ENCODE measurements around the gene NOX5.

Gene NOX5

GRCh38 chr15:69002783-69003182 lies 11.7 kb upstream of the NOX5 start:
- H3K36me3 ChIP-seq (ENCODE audit: control insufficient read depth, insufficient read depth, low read length): no peaks in the 10 kb centered on the region

DNA sequence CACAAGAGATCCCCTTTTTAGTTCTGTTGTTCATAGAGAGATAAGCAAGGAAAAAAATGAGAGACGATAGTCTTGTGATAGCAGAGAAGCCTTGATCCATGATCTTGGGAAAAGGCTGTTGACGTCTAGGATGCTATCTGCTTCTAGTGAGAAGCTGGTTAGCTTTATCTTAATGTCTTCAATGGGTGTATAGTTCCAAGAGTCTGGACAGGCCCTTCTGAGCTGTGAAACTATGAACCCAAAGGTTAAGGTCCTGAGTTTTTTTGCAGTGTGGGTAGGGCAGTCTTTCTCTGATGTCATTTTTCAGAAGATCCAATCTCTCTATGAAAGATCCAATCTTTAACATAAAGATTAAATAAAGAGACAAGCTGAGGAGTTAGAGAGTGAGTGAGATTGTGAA lies 10.5 kb upstream of the NOX5 start:
- Histone ChIP-seq H3K4me1 (ENCODE audit: control insufficient read depth, insufficient read depth, low read length, poor library complexity, severe bottlenecking) (peaks cover 14% of the 10 kb centered on the region), H3K4me3 (ENCODE audit: extremely low read depth, insufficient read depth, low read length, poor library complexity, severe bottlenecking) (no peak overlapping the region), H3K9me3 (ENCODE audit: control insufficient read depth, low read length) (peaks cover 4% of the 10 kb centered on the region), H3K36me3 (ENCODE audit: control insufficient read depth, insufficient read depth, low read length) (no peaks in the 10 kb centered on the region), H3K27ac (ENCODE audit: low read depth, low read length, severe bottlenecking) (no peak overlapping the region)
- 85% methylated on average over 2 of the region's 2 CpGs; no CpG with 5 or more reads in 1 of the 2 experiments for WGBS, 2 experiments (ENCODE audit: insufficient coverage in 2 of 2)

More at GRCh38 chr15:69002783-69003182, 11.7 kb upstream of the NOX5 start:
- WGBS, 2 experiments (ENCODE audit: insufficient coverage in 2 of 2): 89 to 95% methylated on average over 1 to 4 of the region's 4 CpGs
- H3K9me3 ChIP-seq (ENCODE audit: control insufficient read depth, low read length): no peaks in the 10 kb centered on the region
- peaks cover 14% of the 10 kb centered on the region for H3K4me1 ChIP-seq (ENCODE audit: control insufficient read depth, insufficient read depth, low read length, poor library complexity, severe bottlenecking)
- no peak overlapping the region for H3K4me3 ChIP-seq (ENCODE audit: extremely low read depth, insufficient read depth, low read length, poor library complexity, severe bottlenecking)
- no peak overlapping the region for H3K27ac ChIP-seq (ENCODE audit: low read depth, low read length, severe bottlenecking)

DNA sequence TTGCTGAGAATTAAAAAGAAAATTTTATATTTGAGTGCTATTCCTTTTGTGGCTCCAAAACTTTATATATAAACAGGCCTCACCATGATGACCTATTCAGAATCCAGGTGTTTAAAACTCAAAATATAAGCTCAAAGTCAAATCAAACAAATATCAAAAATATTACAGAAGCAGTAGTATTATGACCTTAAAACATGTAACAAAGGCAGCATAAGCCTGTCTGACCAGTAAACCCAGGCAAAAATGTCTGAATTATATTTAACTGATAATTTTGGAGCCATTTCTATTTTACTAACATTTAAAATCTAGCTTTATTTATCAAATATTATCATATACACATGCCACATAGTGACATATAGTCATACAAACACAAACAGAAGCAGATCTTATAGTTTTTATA lies 6.4 kb upstream of the NOX5 start:
- H3K36me3 ChIP-seq (ENCODE audit: control insufficient read depth, insufficient read depth, low read length): no peaks in the 10 kb centered on the region
- no peaks in the 10 kb centered on the region for H3K4me1 ChIP-seq (ENCODE audit: control insufficient read depth, insufficient read depth, low read length, poor library complexity, severe bottlenecking)
- peaks cover 4% of the 10 kb centered on the region for H3K9me3 ChIP-seq (ENCODE audit: control insufficient read depth, low read length)
- H3K4me3 ChIP-seq (ENCODE audit: extremely low read depth, insufficient read depth, low read length, poor library complexity, severe bottlenecking): no peak overlapping the region
- no peak overlapping the region for H3K27ac ChIP-seq (ENCODE audit: low read depth, low read length, severe bottlenecking)

GRCh38 chr15:69009341-69009740 lies 5.2 kb upstream of the NOX5 start:
- WGBS, 2 experiments (ENCODE audit: insufficient coverage in 2 of 2): 90 to 91% methylated on average over 3 to 4 of the region's 5 CpGs
- H3K27ac ChIP-seq (ENCODE audit: low read depth, low read length, severe bottlenecking): no peak overlapping the region
- H3K9me3 ChIP-seq (ENCODE audit: control insufficient read depth, low read length): peaks cover 4% of the 10 kb centered on the region
- H3K4me1 ChIP-seq (ENCODE audit: control insufficient read depth, insufficient read depth, low read length, poor library complexity, severe bottlenecking): no peaks in the 10 kb centered on the region
- H3K4me3 ChIP-seq (ENCODE audit: extremely low read depth, insufficient read depth, low read length, poor library complexity, severe bottlenecking): no peak overlapping the region
- no peaks in the 10 kb centered on the region for H3K36me3 ChIP-seq (ENCODE audit: control insufficient read depth, insufficient read depth, low read length)

DNA sequence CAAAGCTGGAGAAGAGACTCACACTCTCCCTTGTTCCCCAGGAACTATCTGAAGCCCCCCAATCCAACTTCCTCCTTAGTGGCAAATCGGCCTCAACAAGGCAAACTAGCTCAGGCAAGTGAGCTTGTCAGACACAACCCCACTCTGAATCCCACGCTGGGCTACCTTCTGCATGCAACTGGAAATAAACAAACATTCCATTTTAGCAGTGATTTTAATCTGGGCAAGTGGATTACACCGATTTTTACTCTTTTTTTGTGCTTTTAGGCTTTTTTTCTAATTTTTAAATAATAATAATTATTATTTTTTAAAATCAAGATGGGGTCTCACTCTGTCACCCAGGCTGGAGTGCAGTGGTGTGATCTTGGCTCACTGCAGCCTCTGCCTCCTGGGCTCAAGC lies 2.9 kb upstream of the NOX5 start:
- peaks cover 4% of the 10 kb centered on the region for H3K9me3 ChIP-seq (ENCODE audit: control insufficient read depth, low read length)
- WGBS, 2 experiments (ENCODE audit: insufficient coverage in 2 of 2): 84 to 100% methylated on average over 1 to 2 of the region's 3 CpGs
- H3K27ac ChIP-seq (ENCODE audit: low read depth, low read length, severe bottlenecking): no peak overlapping the region
- no peaks in the 10 kb centered on the region for H3K4me1 ChIP-seq (ENCODE audit: control insufficient read depth, insufficient read depth, low read length, poor library complexity, severe bottlenecking)
- H3K4me3 ChIP-seq (ENCODE audit: extremely low read depth, insufficient read depth, low read length, poor library complexity, severe bottlenecking): no peak overlapping the region
- H3K36me3 ChIP-seq (ENCODE audit: control insufficient read depth, insufficient read depth, low read length): no peaks in the 10 kb centered on the region

DNA sequence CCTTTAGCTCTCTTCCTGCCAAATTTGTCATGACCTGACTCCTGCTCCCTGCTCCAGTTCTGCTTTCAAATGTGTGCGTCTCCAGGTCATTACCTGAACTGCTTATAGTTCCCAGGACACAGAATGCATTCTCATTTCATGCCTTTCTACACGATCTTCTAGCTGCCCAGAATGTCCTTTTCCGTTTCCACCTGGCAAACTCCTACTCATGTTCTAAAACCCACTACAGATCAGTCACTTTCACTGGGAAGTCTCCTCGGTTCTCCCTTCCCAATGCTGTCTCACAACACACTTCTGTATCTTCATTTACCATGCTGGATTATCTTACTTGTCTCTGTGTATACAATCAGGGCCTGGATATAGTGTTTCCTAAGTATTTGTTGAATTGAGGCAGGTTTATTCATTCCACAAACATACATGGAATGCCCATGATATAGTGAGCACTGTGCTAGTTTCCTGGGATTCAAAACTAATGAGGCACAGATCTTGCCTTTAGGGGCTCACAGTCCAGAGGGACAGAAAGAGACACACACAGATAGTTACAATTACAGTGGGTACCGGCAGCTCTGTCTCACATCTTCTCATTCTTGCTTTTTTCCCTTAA lies 1.6 kb upstream of the NOX5 start:
- no peak overlapping the region for H3K27ac ChIP-seq (ENCODE audit: low read depth, low read length, severe bottlenecking)
- peaks cover 4% of the 10 kb centered on the region for H3K9me3 ChIP-seq (ENCODE audit: control insufficient read depth, low read length)
- no peaks in the 10 kb centered on the region for H3K36me3 ChIP-seq (ENCODE audit: control insufficient read depth, insufficient read depth, low read length)
- 90 to 93% methylated on average over 4 to 5 of the region's 5 CpGs for WGBS, 2 experiments (ENCODE audit: insufficient coverage in 2 of 2)
- H3K4me3 ChIP-seq (ENCODE audit: extremely low read depth, insufficient read depth, low read length, poor library complexity, severe bottlenecking): no peak overlapping the region
- no peaks in the 10 kb centered on the region for H3K4me1 ChIP-seq (ENCODE audit: control insufficient read depth, insufficient read depth, low read length, poor library complexity, severe bottlenecking)

DNA sequence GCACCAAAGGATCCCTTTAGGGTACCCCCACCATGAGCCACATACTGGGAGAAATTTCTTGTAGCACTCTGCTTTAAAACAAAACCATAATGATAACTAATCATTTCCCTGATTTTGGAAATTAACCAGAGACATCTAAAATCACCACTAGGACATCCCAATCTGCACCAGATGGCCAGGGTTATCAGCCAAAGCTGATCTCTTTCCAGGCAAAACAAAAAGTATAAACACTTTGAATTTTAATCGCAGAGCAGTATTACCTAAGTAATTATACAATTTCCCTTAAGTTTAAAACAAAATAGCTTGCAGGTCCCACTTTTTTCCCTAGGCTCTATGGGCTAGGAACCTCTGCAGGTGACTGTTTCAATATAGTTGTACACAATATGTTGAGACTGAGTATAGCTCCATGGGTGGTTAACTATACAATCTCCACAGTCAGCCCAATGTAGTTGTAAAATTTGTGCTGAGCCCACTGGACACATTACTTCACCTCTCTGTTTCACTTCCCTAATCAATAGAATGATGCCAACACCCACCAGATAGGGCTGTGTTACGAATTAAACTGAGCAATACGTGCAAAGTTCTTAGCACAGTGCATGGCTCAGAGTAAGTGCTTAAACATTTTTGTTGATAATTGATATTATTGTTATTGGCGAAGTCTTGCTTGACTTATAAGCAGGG lies 629 bp upstream of the NOX5 start:
- 86% methylated on average over 2 of the region's 4 CpGs; no CpG with 5 or more reads in 1 of the 2 experiments for WGBS, 2 experiments (ENCODE audit: insufficient coverage in 2 of 2)
- Histone ChIP-seq H3K36me3 (ENCODE audit: control insufficient read depth, insufficient read depth, low read length) (no peaks in the 10 kb centered on the region), H3K4me1 (ENCODE audit: control insufficient read depth, insufficient read depth, low read length, poor library complexity, severe bottlenecking) (no peaks in the 10 kb centered on the region), H3K9me3 (ENCODE audit: control insufficient read depth, low read length) (peaks cover under 1% of the 10 kb centered on the region), H3K27ac (ENCODE audit: low read depth, low read length, severe bottlenecking) (no peak overlapping the region), H3K4me3 (ENCODE audit: extremely low read depth, insufficient read depth, low read length, poor library complexity, severe bottlenecking) (no peak overlapping the region)

DNA sequence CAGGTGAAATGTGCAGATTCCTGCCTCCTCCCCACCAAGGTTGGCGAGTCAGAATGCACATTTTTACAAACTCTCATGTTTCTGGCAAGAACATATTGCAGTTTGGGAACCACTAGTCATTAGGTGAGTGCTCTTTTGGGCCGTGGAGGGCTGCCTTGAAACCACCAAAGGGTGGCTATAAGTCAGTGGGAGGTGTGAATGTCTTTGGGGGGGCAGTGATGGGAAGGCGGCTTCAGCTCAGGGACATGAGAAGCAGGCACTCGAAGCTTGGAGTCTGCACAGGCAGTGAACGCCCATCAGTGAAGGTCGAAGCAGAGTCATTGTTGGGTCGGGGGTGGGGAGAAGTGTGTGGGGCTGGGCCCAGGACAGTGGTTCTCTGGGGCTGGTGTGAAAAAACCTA lies 1.1 kb downstream of the NOX5 start:
- Histone ChIP-seq H3K4me3 (ENCODE audit: extremely low read depth, insufficient read depth, low read length, poor library complexity, severe bottlenecking) (no peak overlapping the region), H3K4me1 (ENCODE audit: control insufficient read depth, insufficient read depth, low read length, poor library complexity, severe bottlenecking) (no peaks in the 10 kb centered on the region), H3K9me3 (ENCODE audit: control insufficient read depth, low read length) (no peaks in the 10 kb centered on the region), H3K27ac (ENCODE audit: low read depth, low read length, severe bottlenecking) (no peak overlapping the region), H3K36me3 (ENCODE audit: control insufficient read depth, insufficient read depth, low read length) (no peaks in the 10 kb centered on the region)
- WGBS, 2 experiments (ENCODE audit: insufficient coverage in 2 of 2): 96% methylated on average over 5 to 6 of the region's 7 CpGs

DNA sequence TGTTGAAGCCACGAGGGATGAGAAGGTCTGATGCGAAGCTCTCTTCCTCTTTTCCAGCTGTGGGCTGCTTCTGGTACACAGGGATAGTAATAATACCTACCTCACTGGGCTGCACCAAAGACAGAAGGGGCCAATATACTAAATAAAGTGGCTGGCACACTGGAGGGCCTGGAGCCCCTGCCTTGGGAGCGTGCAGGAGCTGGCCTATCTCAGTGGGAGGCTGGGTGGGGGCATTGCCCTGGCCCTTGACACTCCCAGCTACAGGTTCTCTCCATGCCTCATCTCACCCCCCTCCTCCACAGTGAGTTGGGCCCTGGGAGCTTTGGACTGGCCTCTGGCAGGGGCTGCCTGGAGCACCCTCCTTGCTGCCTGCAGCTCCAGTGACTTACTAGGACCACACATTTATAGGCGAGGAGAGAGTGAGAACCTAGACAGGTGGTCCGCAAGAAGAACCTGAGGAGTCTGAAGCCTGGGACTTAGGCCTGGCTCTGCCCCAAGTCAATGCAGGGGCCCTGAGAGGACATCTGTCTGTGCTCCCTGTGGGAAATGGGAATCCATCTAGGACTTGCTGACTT lies 1.6 kb downstream of the NOX5 start:
- no peak overlapping the region for H3K4me3 ChIP-seq (ENCODE audit: extremely low read depth, insufficient read depth, low read length, poor library complexity, severe bottlenecking)
- no peaks in the 10 kb centered on the region for H3K36me3 ChIP-seq (ENCODE audit: control insufficient read depth, insufficient read depth, low read length)
- H3K9me3 ChIP-seq (ENCODE audit: control insufficient read depth, low read length): no peaks in the 10 kb centered on the region
- H3K4me1 ChIP-seq (ENCODE audit: control insufficient read depth, insufficient read depth, low read length, poor library complexity, severe bottlenecking): no peaks in the 10 kb centered on the region
- H3K27ac ChIP-seq (ENCODE audit: low read depth, low read length, severe bottlenecking): no peak overlapping the region
- WGBS, 2 experiments (ENCODE audit: insufficient coverage in 2 of 2): 93 to 96% methylated on average over 2 to 5 of the region's 5 CpGs

- WGBS, 2 experiments (ENCODE audit: insufficient coverage in 2 of 2): 86 to 88% methylated on average over 7 of the region's 7 CpGs
- no peaks in the 10 kb centered on the region for H3K36me3 ChIP-seq (ENCODE audit: control insufficient read depth, insufficient read depth, low read length)
- no peak overlapping the region for H3K4me3 ChIP-seq (ENCODE audit: extremely low read depth, insufficient read depth, low read length, poor library complexity, severe bottlenecking)
Measured at GRCh38 chr15:69017978-69018377, 3.5 kb downstream of the NOX5 start.

GRCh38 chr15:69018951-69019350 lies 4.5 kb downstream of the NOX5 start:
- WGBS, 2 experiments (ENCODE audit: insufficient coverage in 2 of 2): 100% methylated on average over 1 of the region's 6 CpGs; no CpG with 5 or more reads in 1 of the 2 experiments
- no peak overlapping the region for H3K27ac ChIP-seq (ENCODE audit: low read depth, low read length, severe bottlenecking)
- no peaks in the 10 kb centered on the region for H3K4me1 ChIP-seq (ENCODE audit: control insufficient read depth, insufficient read depth, low read length, poor library complexity, severe bottlenecking)
- H3K36me3 ChIP-seq (ENCODE audit: control insufficient read depth, insufficient read depth, low read length): no peaks in the 10 kb centered on the region
- no peaks in the 10 kb centered on the region for H3K9me3 ChIP-seq (ENCODE audit: control insufficient read depth, low read length)
- H3K4me3 ChIP-seq (ENCODE audit: extremely low read depth, insufficient read depth, low read length, poor library complexity, severe bottlenecking): no peak overlapping the region

More at GRCh38 chr15:69017978-69018377, 3.5 kb downstream of the NOX5 start:
- Histone ChIP-seq H3K9me3 (ENCODE audit: control insufficient read depth, low read length) (no peaks in the 10 kb centered on the region), H3K4me1 (ENCODE audit: control insufficient read depth, insufficient read depth, low read length, poor library complexity, severe bottlenecking) (no peaks in the 10 kb centered on the region), H3K27ac (ENCODE audit: low read depth, low read length, severe bottlenecking) (no peak overlapping the region)

Data from mesodermal cell (in vitro differentiated cells).